A172 (cell line): ENCODE measurements around the gene WWC1. TPM values are rescaled to one million over a fixed set of nuclear protein-coding genes. Genes with fewer than 3 reads are reported as not detected.

ENCODE experiments used
- DNase-seq: peaks from one replicate; pipeline ENCODE4 v3.0.0-alpha.2; 2015; ENCODE audit warnings: low spot score
- total RNA-seq: library from RNA; depleted of rRNA; stranded (reverse); fragments of >200 nt; shearing (Covaris generic); gene quantifications from 2 replicates; pipeline ENCODE4 v1.2.3, GENCODE V29; 2014; rRNA removed

Gene WWC1
- 19.1 and 20.7 TPM in 2 replicates for total RNA-seq

- peak; percentile 42 for DNase-seq
These were observed at the start of gene WWC1 for GRCh38 chr5:168291342-168291963. TSS of gene WWC1 (plus strand) at chr5:168291645. CDS start at chr5:168292153, 508 bp downstream.

- DNase-seq: no peak
These were observed 46.4 kb upstream of the WWC1 start for GRCh38 chr5:168244838-168245559.

- no peak for DNase-seq
These were observed 41.5 kb upstream of the WWC1 start for GRCh38 chr5:168249923-168250322.

GRCh38 chr5:168251259-168251658, 40.2 kb upstream of the WWC1 start:
- DNase-seq: no peak

- no peak for DNase-seq
These were observed 37.3 kb upstream of the WWC1 start for GRCh38 chr5:168254013-168254693.

- DNase-seq: no peak
These were observed 30.9 kb upstream of the WWC1 start for GRCh38 chr5:168260353-168261226.

GRCh38 chr5:168261227-168261571, 30.2 kb upstream of the WWC1 start:
- DNase-seq: no peak

GRCh38 chr5:168262042-168262743, 29.3 kb upstream of the WWC1 start:
- DNase-seq: no peak

- DNase-seq: no peak
These were observed 28.3 kb upstream of the WWC1 start for GRCh38 chr5:168263121-168263520.

- no peak for DNase-seq
These were observed 25.4 kb upstream of the WWC1 start for GRCh38 chr5:168266016-168266415.

GRCh38 chr5:168268949-168269936, 22.2 kb upstream of the WWC1 start:
- DNase-seq: peak; percentile 83

- DNase-seq: no peak
These were observed 21.5 kb upstream of the WWC1 start for GRCh38 chr5:168269937-168270330.

GRCh38 chr5:168270476-168270875, 21.0 kb upstream of the WWC1 start:
- DNase-seq: peak; percentile 57

- DNase-seq: no peak
These were observed 18.1 kb upstream of the WWC1 start for GRCh38 chr5:168273056-168273980.

- no peak for DNase-seq
These were observed 17.0 kb upstream of the WWC1 start for GRCh38 chr5:168274406-168274805.

- DNase-seq: no peak
These were observed 15.5 kb upstream of the WWC1 start for GRCh38 chr5:168275940-168276339.

- DNase-seq: no peak
These were observed 9.3 kb upstream of the WWC1 start for GRCh38 chr5:168282120-168282519.

GRCh38 chr5:168284809-168285208, 6.6 kb upstream of the WWC1 start:
- DNase-seq: no peak

- DNase-seq: no peak
These were observed 5.7 kb upstream of the WWC1 start for GRCh38 chr5:168285696-168286095.
